HepG2 (cell line): ENCODE measurements around the gene GFER. TPM values are rescaled to one million over a fixed set of nuclear protein-coding genes. Genes with fewer than 3 reads are reported as not detected.

Experiments
- CTCF ChIP-seq: sonication (generic); formaldehyde crosslinking; IDR thresholded peaks from 2 replicates; pipeline ENCODE4 v1.5.0; 2020; ENCODE audit warnings: mild to moderate bottlenecking, missing genetic modification reagents, moderate library complexity
- ELK4 ChIP-seq: sonication (generic); formaldehyde crosslinking; IDR thresholded peaks from 2 replicates; pipeline ENCODE4 v1.9.0; 2021; ENCODE audit warnings: missing genetic modification reagents, borderline replicate concordance
- HNF4A ChIP-seq: sonication (generic); formaldehyde crosslinking; IDR thresholded peaks from 2 replicates; pipeline ENCODE4 v1.4.0; 2020; ENCODE audit warnings: missing genetic modification reagents
- HNRNPL ChIP-seq: fragments of 200-400 bp; formaldehyde crosslinking; IDR thresholded peaks from 2 replicates; pipeline ENCODE4 v1.6.1; 2017; ENCODE audit warnings: mild to moderate bottlenecking, low read depth, low read length
- MTERF4 ChIP-seq: sonication (generic); formaldehyde crosslinking; IDR thresholded peaks from 2 replicates; pipeline ENCODE4 v1.8.0; 2023; ENCODE audit warnings: mild to moderate bottlenecking, missing genetic modification reagents
- NFRKB ChIP-seq: fragments of 450-650 bp; IDR thresholded peaks from 2 replicates; pipeline ENCODE4 v1.6.1; 2017
- NR3C1 ChIP-seq: sonication (generic); formaldehyde crosslinking; IDR thresholded peaks from 2 replicates; pipeline ENCODE4 v1.4.0; 2020; ENCODE audit warnings: missing genetic modification reagents
- PCBP1 ChIP-seq: fragments of 200-400 bp; formaldehyde crosslinking; IDR thresholded peaks from 2 replicates; pipeline ENCODE4 v1.6.1; 2017; ENCODE audit warnings: mild to moderate bottlenecking, low read depth, low read length, borderline replicate concordance
- PHF8 ChIP-seq: sonication (generic); formaldehyde crosslinking; IDR thresholded peaks from 2 replicates; pipeline ENCODE4 v1.5.0; 2020; ENCODE audit warnings: missing genetic modification reagents
- STAT5B ChIP-seq: sonication (generic); formaldehyde crosslinking; IDR thresholded peaks from 2 replicates; pipeline ENCODE4 v1.4.0; 2020; ENCODE audit warnings: missing genetic modification reagents
- THAP11 ChIP-seq: IDR thresholded peaks from 2 replicates; pipeline ENCODE4 v1.6.1; 2016; ENCODE audit warnings: missing biosample characterization, missing genetic modification reagents
- USF2 ChIP-seq, 2 experiments: sonication (generic) in 1 of 2; formaldehyde crosslinking in 1 of 2; IDR thresholded peaks; 2 replicates each; pipeline versions ENCODE4 v1.5.1 to v1.6.1; 2011 to 2020; ENCODE audit warnings: borderline replicate concordance in 1 of 2, low read depth in 1 of 2, low read length in 1 of 2, mild to moderate bottlenecking in 1 of 2, missing genetic modification reagents in 1 of 2, moderate library complexity in 1 of 2
- YEATS2 ChIP-seq: sonication (generic); formaldehyde crosslinking; IDR thresholded peaks from 2 replicates; pipeline ENCODE4 v1.4.0; 2020; ENCODE audit warnings: missing genetic modification reagents, borderline replicate concordance
- ZNF501 ChIP-seq: sonication (generic); formaldehyde crosslinking; IDR thresholded peaks from 2 replicates; pipeline ENCODE4 v1.5.1; 2020; ENCODE audit warnings: mild to moderate bottlenecking, moderate library complexity, missing genetic modification reagents
- ZNF616 ChIP-seq: sonication (generic); formaldehyde crosslinking; IDR thresholded peaks from 2 replicates; pipeline ENCODE4 v1.5.0; 2020; ENCODE audit warnings: low read depth, mild to moderate bottlenecking, missing genetic modification reagents
- ZNF761 ChIP-seq: sonication (generic); formaldehyde crosslinking; conservative IDR thresholded peaks from 2 replicates; pipeline ENCODE4 v1.4.0; 2020; ENCODE audit warnings: mild to moderate bottlenecking, missing genetic modification reagents
- ZNF770 ChIP-seq: sonication (generic); formaldehyde crosslinking; IDR thresholded peaks from 2 replicates; pipeline ENCODE4 v1.5.0; 2020; ENCODE audit warnings: mild to moderate bottlenecking, missing genetic modification reagents
- ZNF782 ChIP-seq: sonication (generic); formaldehyde crosslinking; IDR thresholded peaks from 2 replicates; pipeline ENCODE4 v1.4.0; 2020; ENCODE audit warnings: missing genetic modification reagents, mild to moderate bottlenecking, borderline replicate concordance
- ZNF883 ChIP-seq: sonication (generic); formaldehyde crosslinking; IDR thresholded peaks from 2 replicates; pipeline ENCODE4 v1.5.1; 2020; ENCODE audit warnings: mild to moderate bottlenecking, missing genetic modification reagents; ENCODE audit errors: not compliant biosample characterization
- polyA plus RNA-seq, 8 experiments: library from polyadenylated mRNA; depleted of rRNA in 3 of 8; stranded (reverse) in 7 of 8; unstranded in 1 of 8; fragments of >200 nt; fragmentation: Illumina TruSeq in 4 of 8; extraction: Trizol in 4 of 8; gene quantifications; 2 replicates each; pipeline versions ENCODE4 v1.2.1 to v1.2.3, GENCODE V29; 2011 to 2016; ENCODE audit warnings: low read depth in 4 of 8, missing spikeins in 1 of 8, mixed read lengths in 1 of 8; ENCODE audit not compliant: insufficient read depth in 1 of 8
- total RNA-seq, 5 experiments: library from RNA; depleted of rRNA; stranded (reverse); fragments of >200 nt; fragmentation: Illumina TruSeq; extraction: Trizol; gene quantifications; 2 replicates each; pipeline ENCODE4 v1.2.3, GENCODE V29; 2016; ENCODE audit warnings: low read depth in 1 of 5

The GFER gene
- total and polyA plus RNA-seq, 2 of the 13 experiments (the other 11 are each of a cell fraction or from before 2014, with no cell fraction given), result 28.6 to 71.7 TPM

- TF ChIP-seq USF2 (IDR thresholded peaks at IDR 0.05; ENCODE audit: low read depth, low read length) (no peak), USF2 (CRISPR knock-in tag; IDR thresholded peaks at IDR 0.05; ENCODE audit: borderline replicate concordance) (no peak), NFRKB (no peak), NR3C1 (CRISPR knock-in tag) (no peak), ZNF616 (CRISPR knock-in tag) (0 out of 2 replicates have a peak, but pooled peaks have one; percentile 30), STAT5B (CRISPR knock-in tag) (no peak), YEATS2 (0 out of 2 replicates have a peak, but pooled peaks have one; percentile 7), ZNF501 (CRISPR knock-in tag) (no peak), ZNF761 (CRISPR knock-in tag) (no peak), HNF4A (CRISPR knock-in tag) (peak; percentile 91), CTCF (no peak), PHF8 (peak; percentile 72), ELK4 (no peak), THAP11 (CRISPR knock-in tag) (no peak; the same call in 1 of the 2 replicates), ZNF883 (CRISPR knock-in tag) (peak; percentile 1), MTERF4 (CRISPR knock-in tag) (no peak; the same call in 1 of the 2 replicates), HNRNPL (0 out of 2 replicates have a peak, but pooled peaks have one; percentile 54), ZNF770 (CRISPR knock-in tag) (peak; percentile 89), PCBP1 (0 out of 2 replicates have a peak, but pooled peaks have one; percentile 33), ZNF782 (CRISPR knock-in tag) (no peak)
These were observed 593 bp downstream of the GFER start (continued) for GRCh38 chr16:1984347-1985225.
